ENCODE measurements around the gene POU2F2.

Gene POU2F2

DNA sequence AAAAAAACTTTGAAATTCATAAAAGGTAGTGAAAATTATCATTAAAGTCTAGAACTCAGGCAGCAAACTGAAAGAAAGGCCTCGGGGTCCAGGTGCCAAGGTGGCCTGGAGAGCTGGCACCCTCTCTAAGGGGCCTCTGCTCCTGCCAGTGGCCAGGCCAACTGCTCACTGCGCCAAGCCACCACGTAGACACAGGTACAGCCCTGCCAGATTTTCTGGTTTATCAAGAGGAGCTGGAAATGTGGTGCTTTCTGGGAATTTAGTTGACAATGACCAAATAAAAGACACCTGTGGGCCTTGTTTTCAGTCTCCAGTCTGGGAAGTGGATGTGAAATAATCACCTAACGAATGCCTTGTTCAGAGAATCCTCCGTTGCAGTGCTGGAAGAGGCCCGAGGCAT lies 33.5 kb downstream of the POU2F2 start:
- no peak for DNase-seq

GRCh38 chr19:42097461-42097860 lies 34.8 kb downstream of the POU2F2 start:
- DNase-seq: no peak

- DNase-seq: no peak
Observed at GRCh38 chr19:42096255-42096837, 35.9 kb downstream of the POU2F2 start.

DNA sequence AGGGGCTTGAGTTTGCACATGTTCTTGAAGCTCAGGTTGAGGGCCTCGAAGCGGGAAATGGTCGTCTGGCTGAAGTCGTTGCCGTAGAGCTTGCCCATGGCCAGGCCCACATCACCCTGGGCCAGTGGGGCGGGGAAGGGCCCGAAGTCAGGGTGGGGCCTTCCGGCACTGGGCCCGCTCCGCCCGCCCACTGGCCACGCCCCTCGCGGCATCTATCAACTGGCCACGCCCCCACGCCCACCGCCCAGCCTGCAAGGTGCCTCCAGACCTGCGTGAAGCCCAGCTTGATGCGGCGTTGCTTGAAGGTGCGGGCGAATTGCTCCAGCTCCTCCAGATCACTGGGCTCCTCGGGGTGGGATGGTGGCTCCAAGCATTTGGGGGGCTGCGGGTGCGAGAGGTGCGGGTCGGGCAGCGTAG lies 36.4 kb downstream of the POU2F2 start:
- DNase-seq: no peak

DNA sequence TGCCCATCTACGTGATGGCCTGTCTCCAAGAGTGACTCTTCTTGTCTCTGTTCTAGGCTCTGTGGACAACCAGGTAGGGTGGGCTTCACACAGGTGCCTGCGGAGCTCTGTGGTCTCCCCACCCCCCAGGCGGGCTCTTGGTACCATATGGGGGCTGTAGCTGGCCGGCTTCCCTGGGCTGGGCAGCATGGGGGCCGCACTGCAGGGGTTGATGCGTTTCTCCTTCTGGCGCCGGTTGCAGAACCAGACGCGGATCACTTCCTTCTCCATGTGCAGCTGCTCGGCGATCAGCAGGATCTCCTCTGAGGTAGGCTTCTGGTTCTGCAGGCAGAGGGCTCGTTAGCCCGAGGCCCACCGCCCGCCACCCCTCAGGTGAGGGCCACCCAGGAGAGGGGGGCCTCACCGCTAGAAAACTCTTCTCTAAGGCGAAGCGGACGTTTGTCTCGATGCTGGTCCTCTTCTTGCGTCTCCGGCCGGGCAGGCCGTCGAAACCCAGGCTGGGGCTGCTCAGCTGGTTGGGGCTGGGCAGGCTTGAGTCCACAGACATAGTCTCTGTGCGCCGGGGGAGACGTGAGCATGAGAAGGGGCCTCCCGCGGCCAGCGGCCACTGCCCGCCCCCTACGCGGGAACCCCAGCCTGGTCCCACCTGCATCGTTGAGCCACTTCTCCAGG lies 37.0 kb downstream of the POU2F2 start:
- no peak for DNase-seq

DNA sequence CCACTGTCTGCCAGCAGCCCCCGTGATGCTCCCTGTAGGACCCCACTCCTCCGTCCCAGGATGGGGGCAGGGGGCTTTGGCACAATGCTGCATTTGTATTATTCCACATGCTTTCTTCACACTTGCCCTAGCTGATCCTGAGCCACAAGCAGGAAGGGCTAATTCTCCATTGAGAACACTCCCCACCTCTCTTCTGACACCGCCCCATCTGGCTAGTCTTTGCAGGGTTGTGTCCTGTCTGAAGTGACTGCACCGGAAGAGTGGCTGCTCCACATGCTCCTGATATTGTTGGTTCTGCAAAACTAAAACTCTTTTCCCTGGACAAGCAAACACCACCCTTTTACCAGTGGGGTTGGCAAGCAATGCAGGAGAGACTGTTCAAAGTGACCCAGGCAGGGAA lies 38.3 kb downstream of the POU2F2 start:
- no peak for DNase-seq

DNA sequence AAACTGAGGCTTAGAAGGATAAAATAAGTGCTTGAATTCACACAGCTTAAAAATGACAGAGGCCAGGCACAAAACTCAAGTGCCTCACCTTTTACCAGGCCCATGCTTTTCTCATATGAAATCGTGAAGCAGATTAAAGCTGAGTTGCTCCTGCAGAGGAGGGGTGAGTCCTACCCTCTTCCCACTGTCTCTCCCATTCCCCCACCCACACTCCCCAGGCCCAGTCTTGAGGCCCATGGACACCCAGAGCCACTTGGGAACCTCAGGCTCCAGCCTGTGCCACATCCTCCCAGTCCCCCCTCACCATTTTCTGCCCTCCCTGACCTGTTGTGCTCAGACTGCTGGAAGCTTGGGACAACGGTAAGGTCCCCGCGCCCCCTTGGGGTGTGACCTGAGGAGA lies 38.7 kb downstream of the POU2F2 start:
- no peak for DNase-seq

GRCh38 chr19:42092350-42092749 lies 39.9 kb downstream of the POU2F2 start:
- DNase-seq: peak; percentile 46

DNA sequence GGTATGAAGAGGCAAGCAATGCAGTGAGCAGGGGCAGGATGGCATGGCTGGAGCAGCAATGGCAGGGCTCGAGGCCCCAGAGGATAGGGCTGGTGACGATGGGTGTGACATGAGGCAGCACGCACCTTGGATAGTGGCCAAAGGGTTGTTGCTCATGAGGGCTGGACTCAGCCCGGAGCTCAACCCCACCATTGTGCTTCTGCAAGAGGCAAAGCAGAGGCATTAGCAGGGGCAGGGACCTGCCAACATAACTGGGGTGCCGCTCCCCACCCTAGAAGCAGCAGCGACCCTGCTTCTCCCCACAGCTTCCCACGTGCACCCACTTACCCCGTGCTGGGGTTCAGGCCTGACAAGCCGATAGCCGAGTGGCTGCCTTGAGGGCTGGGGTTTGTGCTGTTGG lies 40.5 kb downstream of the POU2F2 start:
- DNase-seq: no peak

GRCh38 chr19:42091300-42091699 lies 40.9 kb downstream of the POU2F2 start:
- no peak for DNase-seq

- DNase-seq: no peak
Observed at GRCh38 chr19:42090672-42091071, 41.6 kb downstream of the POU2F2 start.

DNA sequence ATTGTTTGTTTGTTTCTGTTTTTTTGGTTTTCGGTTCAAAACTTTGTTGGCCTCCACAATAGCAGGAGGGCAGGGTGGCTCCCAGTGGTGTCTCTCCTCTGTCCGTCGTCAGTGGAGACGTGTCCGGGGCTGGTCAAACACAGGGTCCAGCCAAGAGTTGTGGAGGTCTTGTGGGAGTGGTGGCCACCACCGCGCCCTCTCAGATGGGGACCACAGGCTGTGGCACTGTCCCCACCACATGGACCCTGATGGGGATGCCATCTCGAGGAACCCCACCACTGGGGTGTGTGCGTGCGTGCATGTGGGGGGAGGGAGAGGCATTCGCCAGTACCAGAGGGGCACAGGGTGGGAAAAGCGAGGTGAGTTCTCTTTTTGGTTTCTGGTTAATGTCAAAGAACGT lies 42.5 kb downstream of the POU2F2 start:
- no peak for DNase-seq

DNA sequence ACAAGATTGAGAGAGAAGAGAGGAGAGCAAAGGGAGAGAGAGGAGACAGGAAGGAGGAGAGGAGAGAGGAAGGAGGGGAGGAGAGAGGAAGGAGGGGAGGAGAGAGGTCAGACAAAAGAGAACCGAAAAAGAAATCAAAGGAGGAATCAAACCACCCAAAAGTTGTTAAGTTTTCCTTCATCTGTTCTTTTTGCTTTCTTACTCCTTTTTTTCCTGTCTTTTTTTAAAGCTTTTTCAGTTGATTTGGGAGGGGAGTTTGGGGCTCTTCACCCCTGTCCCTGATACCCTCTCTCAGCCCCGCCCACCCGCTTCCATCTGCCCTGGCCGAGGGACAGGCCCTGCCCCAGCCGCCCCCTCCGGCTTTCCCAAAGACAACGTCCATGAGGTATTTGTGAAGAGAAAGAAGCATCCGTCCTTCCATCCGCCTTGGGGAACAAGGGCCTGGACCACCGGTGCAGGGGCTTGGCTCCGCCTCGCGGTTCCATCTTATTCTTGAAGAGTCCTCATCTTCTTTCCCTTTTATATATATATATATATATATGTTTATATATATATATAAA lies 43.0 kb downstream of the POU2F2 start:
- DNase-seq: no peak

GRCh38 chr19:42088471-42089190 lies 43.6 kb downstream of the POU2F2 start:
- no peak for DNase-seq

DNA sequence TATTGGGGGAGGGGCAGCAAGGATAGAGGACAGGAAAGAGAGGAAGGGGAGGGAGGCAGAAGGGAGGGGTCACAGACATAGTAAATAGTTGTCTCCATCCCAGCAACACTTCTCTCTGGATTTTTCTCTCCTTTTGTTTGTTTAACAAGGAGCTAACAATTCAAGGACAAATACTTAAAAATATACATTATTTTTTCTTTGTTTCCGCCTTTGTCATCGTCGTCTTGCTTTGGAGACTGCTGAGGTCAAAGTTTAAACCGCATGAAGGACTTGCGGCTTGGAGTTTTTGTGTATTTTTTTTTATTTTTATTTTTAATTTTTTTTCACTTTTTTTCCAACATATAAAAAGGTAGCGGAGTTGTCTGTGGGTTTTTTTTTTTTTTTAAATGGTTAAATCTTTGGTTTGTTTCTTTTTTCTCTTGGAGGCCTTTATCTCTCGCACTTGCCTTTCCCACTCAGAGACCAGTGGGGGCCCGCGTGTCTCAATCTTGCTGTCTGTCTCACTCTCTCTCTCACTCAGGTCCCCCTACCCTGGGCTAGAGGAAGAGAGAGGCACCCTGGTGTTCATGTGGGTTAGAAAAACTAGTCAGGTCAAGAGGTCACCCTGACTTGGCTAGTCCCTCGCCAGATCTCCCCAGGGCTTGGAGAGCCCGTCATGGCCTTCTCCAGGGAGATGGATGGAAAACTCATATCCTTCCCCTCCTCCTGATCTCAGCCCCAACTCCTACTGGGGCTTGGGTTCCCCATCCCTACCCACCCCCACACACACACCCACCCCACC lies 45.3 kb downstream of the POU2F2 start:
- no peak for DNase-seq

- DNase-seq: no peak
Observed at GRCh38 chr19:42086188-42086736, 46.0 kb downstream of the POU2F2 start.

DNA sequence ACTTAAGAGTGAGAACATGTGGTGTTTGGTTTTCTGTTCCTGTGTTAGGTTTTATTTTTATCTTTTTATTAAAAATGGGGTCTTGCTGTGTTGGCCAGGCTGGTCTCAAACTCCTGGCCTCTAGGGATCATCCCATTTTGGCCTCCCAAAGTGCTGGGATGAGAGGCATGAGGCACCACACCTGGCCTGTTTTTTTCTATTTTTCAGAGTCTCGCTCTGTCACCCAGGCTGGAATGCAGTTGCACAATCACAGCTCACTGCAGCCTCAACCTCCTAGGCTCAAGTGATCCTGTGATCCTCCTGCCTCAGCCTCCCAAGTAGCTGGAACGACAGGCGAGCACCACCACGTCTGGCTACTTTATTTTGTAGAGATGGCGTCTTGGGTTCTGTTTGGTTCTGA lies 48.7 kb downstream of the POU2F2 start:
- no peak for DNase-seq

DNA sequence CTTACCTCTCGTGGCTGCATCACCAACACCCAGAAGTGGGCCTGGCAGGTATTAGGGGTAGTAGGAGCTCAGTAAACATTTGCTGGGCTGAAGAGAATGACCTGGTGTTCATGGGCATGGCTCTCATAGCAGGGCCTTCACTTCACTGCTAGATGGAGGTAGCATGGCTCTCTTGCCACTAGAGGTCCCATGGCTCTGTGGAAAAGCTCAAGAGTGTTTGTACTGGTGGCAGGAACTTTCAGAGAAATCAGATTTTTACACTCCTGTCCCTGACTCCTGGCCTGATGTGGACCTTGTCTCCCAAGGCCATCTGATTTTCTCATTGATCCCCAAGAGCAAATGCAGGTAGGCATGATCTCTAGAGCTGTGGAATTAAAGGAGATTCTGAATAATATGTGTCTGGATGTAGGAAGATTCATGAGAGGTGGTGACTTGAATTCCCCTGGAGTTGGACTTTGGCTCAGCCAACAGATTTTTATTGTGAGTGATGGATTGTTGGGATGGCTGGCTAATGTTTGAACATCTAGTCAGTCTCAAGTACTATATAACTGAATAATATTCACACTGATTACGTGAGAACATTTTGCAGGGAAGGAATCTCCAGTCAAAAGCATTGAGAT lies 50.6 kb downstream of the POU2F2 start:
- DNase-seq: no peak

GRCh38 chr19:42080764-42081375 lies 51.4 kb downstream of the POU2F2 start:
- DNase-seq: no peak

DNA sequence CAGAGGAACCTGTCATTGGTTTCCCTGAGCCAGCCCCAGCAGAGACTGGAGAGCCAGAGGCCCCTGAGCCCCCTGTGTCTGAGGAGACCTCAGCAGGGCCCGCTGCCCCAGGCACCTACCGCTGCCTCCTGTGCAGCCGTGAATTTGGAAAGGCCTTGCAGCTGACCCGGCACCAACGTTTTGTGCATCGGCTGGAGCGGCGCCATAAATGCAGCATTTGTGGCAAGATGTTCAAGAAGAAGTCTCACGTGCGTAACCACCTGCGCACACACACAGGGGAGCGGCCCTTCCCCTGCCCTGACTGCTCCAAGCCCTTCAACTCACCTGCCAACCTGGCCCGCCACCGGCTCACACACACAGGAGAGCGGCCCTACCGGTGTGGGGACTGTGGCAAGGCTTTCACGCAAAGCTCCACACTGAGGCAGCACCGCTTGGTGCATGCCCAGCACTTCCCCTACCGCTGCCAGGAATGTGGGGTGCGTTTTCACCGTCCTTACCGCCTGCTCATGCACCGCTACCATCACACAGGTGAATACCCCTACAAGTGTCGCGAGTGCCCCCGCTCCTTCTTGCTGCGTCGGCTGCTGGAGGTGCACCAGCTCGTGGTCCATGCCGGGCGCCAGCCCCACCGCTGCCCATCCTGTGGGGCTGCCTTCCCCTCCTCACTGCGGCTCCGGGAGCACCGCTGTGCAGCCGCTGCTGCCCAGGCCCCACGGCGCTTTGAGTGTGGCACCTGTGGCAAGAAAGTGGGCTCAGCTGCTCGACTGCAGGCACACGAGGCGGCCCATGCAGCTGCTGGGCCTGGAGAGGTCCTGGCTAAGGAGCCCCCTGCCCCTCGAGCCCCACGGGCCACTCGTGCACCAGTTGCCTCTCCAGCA lies 52.1 kb downstream of the POU2F2 start:
- no peak for DNase-seq

- no peak for DNase-seq
Observed at GRCh38 chr19:42079276-42079669, 53.0 kb downstream of the POU2F2 start.
